ENCODE results near the gene FAM98B. TPM values are rescaled to one million over a fixed set of nuclear protein-coding genes. Genes with fewer than 3 reads are reported as not detected.

Gene FAM98B
- total and polyA plus RNA-seq, 9 of the 15 experiments (the other 6 are each of a cell fraction or from before 2014, with no cell fraction given) = 3.1 to 42.0 (median 9.4) TPM

- TF ChIP-seq RBM34 (IDR thresholded peaks at IDR 0.05; ENCODE audit: borderline replicate concordance, insufficient read depth, low read length) = no peak
- TF ChIP-seq KDM2B (CRISPR knock-in tag; IDR thresholded peaks at IDR 0.05) = no peak
- TF ChIP-seq TOE1 (IDR thresholded peaks at IDR 0.05; ENCODE audit: borderline replicate concordance) = no peak
- TF ChIP-seq TOE1 (CRISPR knock-in tag; IDR thresholded peaks at IDR 0.05; ENCODE audit: borderline replicate concordance, low read depth) = no peak
- TF ChIP-seq CREB5 (CRISPR knock-in tag; IDR thresholded peaks at IDR 0.05) = no peak
- peak in 1 of 2 experiments; percentile 11; a peak in 1 of 4 replicates for TF ChIP-seq TRIM24 (IDR thresholded peaks at IDR 0.05)
- TF ChIP-seq CEBPG (CRISPR knock-in tag; IDR thresholded peaks at IDR 0.05) = peak; percentile 50; the same call in 1 of the 2 replicates
- TF ChIP-seq CEBPG (tag; conservative IDR thresholded peaks at IDR 0.05 in 1 of 2, IDR thresholded peaks at IDR 0.05 in 1 of 2) = peak; percentile 69 to 89
- TF ChIP-seq ZNF354B (CRISPR knock-in tag; IDR thresholded peaks at IDR 0.05) = no peak
- no peak for TF ChIP-seq ZNF407 (IDR thresholded peaks at IDR 0.05; ENCODE audit: low read depth)
Measured at GRCh38 chr15:38509152-38509551, 55.2 kb downstream of the FAM98B start (continued).
